Measurements from ENCODE around the gene SERTAD3. TPM values are rescaled to one million over a fixed set of nuclear protein-coding genes. Genes with fewer than 3 reads are reported as not detected.
A peak's percentile ranks its signal among the peaks of the same experiment; 100 is the strongest.
"Not testable (repeated sequence)": the region's sequence is repeated elsewhere in the genome, so short reads cannot be mapped to it uniquely, and the experiment has no call there.

The SERTAD3 gene
- polyA plus RNA-seq, 2 of the 4 experiments (the other 2 are of a cell fraction) = 39.7 to 40.2 TPM

DNA sequence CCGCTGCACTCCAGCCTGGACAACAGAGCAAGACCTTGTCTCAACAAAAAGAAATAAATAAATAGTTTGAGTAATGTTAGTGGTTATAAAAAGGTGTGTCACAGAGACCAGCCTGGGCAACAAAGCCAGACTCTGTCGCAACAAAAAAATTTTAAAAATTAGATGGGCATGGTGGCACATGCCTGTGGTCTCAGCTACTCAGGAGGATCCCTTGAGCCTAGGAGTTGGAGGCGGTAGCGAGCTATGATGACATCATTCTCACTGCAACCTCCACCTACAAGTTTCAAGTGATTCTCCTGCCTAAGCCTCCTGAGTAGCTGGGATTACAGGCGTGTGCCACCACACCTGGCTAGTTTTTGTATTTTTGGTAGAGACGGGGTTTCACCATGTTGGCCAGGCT, 9.8 kb upstream of the SERTAD3 start:
- ChIA-PET POLR2A (interaction anchor here (0.8 to 2.4 kb wide), 5 partner anchors 9 to 28 kb away, joined by 3 to 13 read pairs (median 4); partner anchors contain the start of genes BLVRB and SERTAD1), CTCF (interaction anchor here (0.9 to 46.6 kb wide), 12 partner anchors 9 to 180 kb away, joined by 3 to 950 read pairs (median 6); partner anchors contain the start of genes BLVRB, PRX, SERTAD1 and SERTAD3)
- ATAC-seq; H3K27ac ChIP-seq; H3K4me2 ChIP-seq; DNase-seq (ENCODE audit: low read depth in 1 of 2, low spot score in 1 of 2); H3K4me3 ChIP-seq; H3K4me1 ChIP-seq; H3K9me3 ChIP-seq: not testable (repeated sequence)
- peak in 1 of 2 experiments; percentile 19; a peak in 1 of 4 replicates for TF ChIP-seq CEBPB (IDR thresholded peaks at IDR 0.05)
- WGBS (ENCODE audit: missing lambda C conversion rate) = 94% methylated on average over 6 of the region's 6 CpGs
- peak; percentile 72 for FAIRE-seq

DNA sequence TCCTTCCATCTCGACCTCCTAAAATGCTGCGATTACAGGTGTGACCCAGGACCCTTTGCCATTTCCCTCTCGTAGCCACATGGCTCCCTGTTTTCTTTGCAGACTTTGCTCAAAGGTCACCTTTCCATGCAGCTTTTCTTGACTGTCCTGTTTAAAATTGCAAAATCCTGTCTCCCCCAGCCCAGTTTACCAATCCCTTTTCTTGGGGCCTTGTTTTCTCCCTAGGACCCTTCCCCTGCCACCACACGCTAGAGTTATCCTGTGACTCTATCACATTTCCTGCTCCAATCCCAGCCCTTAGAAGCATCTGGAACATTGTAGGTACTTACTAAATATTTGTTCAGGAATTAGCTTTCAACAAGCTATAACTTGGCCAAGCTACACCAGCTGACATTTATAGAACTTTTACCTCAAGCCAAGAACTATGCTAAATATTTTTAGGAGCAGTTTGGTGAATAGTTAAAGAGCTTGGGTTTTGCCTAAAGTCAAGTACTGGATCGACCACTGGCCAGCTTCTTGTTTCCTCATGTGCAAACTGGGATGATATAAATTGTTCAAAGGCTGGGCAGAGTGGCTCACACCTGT, 9.1 kb upstream of the SERTAD3 start:
- ChIA-PET CTCF (interaction anchor here (0.9 to 46.6 kb wide), 13 partner anchors 8 to 181 kb away, joined by 3 to 950 read pairs (median 6); partner anchors contain the start of genes BLVRB, PRX, SERTAD1 and SERTAD3), POLR2A (interaction anchor here (0.6 to 2.5 kb wide), 7 partner anchors 8 to 148 kb away, joined by 3 to 13 read pairs (median 4); partner anchors contain the start of genes BLVRB and SERTAD1)
- DNase-seq (ENCODE audit: low read depth in 1 of 2, low spot score in 1 of 2) (no peak), FAIRE-seq (peak; percentile 97), ATAC-seq (no peak)
- Histone ChIP-seq H3K4me1 (no peaks in the 10 kb centered on the region), H3K9me3 (no peaks in the 10 kb centered on the region), H3K4me3 (no peak overlapping the region), H3K27ac (no peak overlapping the region), H3K4me2 (no peak overlapping the region)
- 94% methylated on average over 5 of the region's 5 CpGs for WGBS (ENCODE audit: missing lambda C conversion rate)
- TF ChIP-seq ATOH8 (CRISPR knock-in tag; IDR thresholded peaks at IDR 0.05; ENCODE audit: low read depth) = no peak
- no peak for TF ChIP-seq JUN (IDR thresholded peaks at IDR 0.05)
- no peak for TF ChIP-seq KDM1A (IDR thresholded peaks at IDR 0.05; ENCODE audit: low read depth)
- TF ChIP-seq EP300 (IDR thresholded peaks at IDR 0.05) = no peak
- no peak for TF ChIP-seq HDAC2 (IDR thresholded peaks at IDR 0.05)
- no peak for TF ChIP-seq ZNF302 (CRISPR knock-in tag; IDR thresholded peaks at IDR 0.05)
- TF ChIP-seq CHD4 (IDR thresholded peaks at IDR 0.05; ENCODE audit: borderline replicate concordance) = no peak
- no peak for TF ChIP-seq TFCP2L1 (CRISPR knock-in tag; IDR thresholded peaks at IDR 0.05)
- no peak for TF ChIP-seq HOXB5 (CRISPR knock-in tag; IDR thresholded peaks at IDR 0.05)
- no peak for TF ChIP-seq CBX8 (IDR thresholded peaks at IDR 0.05)
- TF ChIP-seq MAZ (IDR thresholded peaks at IDR 0.05; ENCODE audit: borderline replicate concordance, low read depth, low read length) = no peak
- TF ChIP-seq MYC (IDR thresholded peaks at IDR 0.05; ENCODE audit: borderline replicate concordance, low read length) = no peak

DNA sequence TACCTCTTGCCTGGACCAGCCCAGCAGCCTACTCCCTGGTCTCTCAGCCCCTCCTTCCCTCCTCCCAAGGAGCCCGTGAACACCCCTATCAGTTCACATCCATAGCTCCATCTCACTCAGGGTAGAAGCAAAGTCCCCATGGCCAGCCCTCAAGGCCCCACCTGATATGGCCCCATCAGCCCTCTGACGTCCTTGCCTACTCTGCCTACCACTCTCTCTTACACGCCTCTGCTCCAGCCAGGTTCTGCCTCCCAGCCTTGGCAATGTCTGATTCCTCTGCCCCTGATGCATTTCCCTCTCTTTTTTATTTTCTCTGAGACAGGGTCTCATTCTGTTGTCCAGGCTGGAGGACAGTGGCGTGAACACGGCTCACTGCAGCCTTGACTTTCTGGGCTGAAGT, 7.9 kb upstream of the SERTAD3 start:
- CTCF ChIA-PET = interaction anchor here (0.6 to 46.6 kb wide), 10 partner anchors 11 to 591 kb away, joined by 3 to 950 read pairs (median 6); partner anchors contain the start of genes BLVRB, PRX and SERTAD1
- 74% methylated on average over 5 of the region's 5 CpGs for WGBS (ENCODE audit: missing lambda C conversion rate)
- Histone ChIP-seq H3K4me2 (no peak overlapping the region), H3K4me3 (no peak overlapping the region), H3K27ac (no peak overlapping the region), H3K4me1 (no peaks in the 10 kb centered on the region), H3K9me3 (no peaks in the 10 kb centered on the region)
- FAIRE-seq = no peak
- no peak for DNase-seq (ENCODE audit: low read depth in 1 of 2, low spot score in 1 of 2)
- POLR2A ChIA-PET = interaction anchor here (1.1 to 2.5 kb wide), 3 partner anchors 9 to 26 kb away, joined by 6 to 13 read pairs (median 7); partner anchors contain the start of genes BLVRB and SERTAD1
- TF ChIP-seq RNF2 (IDR thresholded peaks at IDR 0.05; ENCODE audit: borderline replicate concordance, low read depth) (no peak), USF2 (IDR thresholded peaks at IDR 0.05) (no peak), HOXA7 (CRISPR knock-in tag; IDR thresholded peaks at IDR 0.05) (no peak)
- ATAC-seq = peak; percentile 58 to 60; a peak in 5 of 6 replicates

GRCh38 chr19:40450664-40451063, 6.5 kb upstream of the SERTAD3 start:
- no peak overlapping the region for H3K4me3 ChIP-seq
- ChIA-PET POLR2A (interaction anchor here (0.7 to 2.5 kb wide), 2 partner anchors 24 to 174 kb away, joined by 3 to 7 read pairs; partner anchors contain the start of gene SERTAD1), CTCF (interaction anchor here (0.6 to 46.6 kb wide), 7 partner anchors 13 to 1340 kb away, joined by 3 to 950 read pairs (median 7); partner anchors contain the start of genes BLVRB, PRX and SERTAD1)
- 92% methylated on average over 4 of the region's 4 CpGs for WGBS (ENCODE audit: missing lambda C conversion rate)
- ATAC-seq (no peak), DNase-seq (ENCODE audit: low read depth in 1 of 2, low spot score in 1 of 2) (no peak), FAIRE-seq (no peak)
- no peak overlapping the region for H3K27ac ChIP-seq
- peaks cover 4% of the 10 kb centered on the region; the same call in 1 of the 3 replicates for H3K4me1 ChIP-seq
- no peak overlapping the region for H3K4me2 ChIP-seq
- no peaks in the 10 kb centered on the region for H3K9me3 ChIP-seq
- TF ChIP-seq FOSB (CRISPR knock-in tag; IDR thresholded peaks at IDR 0.05) = no peak
- TF ChIP-seq RNF2 (IDR thresholded peaks at IDR 0.05; ENCODE audit: borderline replicate concordance, low read depth) = no peak
- TF ChIP-seq SREBF2 (IDR thresholded peaks at IDR 0.05) = no peak
- no peak for TF ChIP-seq GATA3 (IDR thresholded peaks at IDR 0.05; ENCODE audit: borderline replicate concordance)
- TF ChIP-seq CBX8 (IDR thresholded peaks at IDR 0.05) = no peak
- TF ChIP-seq HEYL (CRISPR knock-in tag; IDR thresholded peaks at IDR 0.05) = no peak
- no peak for TF ChIP-seq HOXB5 (CRISPR knock-in tag; IDR thresholded peaks at IDR 0.05)
- no peak for TF ChIP-seq EP300 (IDR thresholded peaks at IDR 0.05)
- no peak for TF ChIP-seq ATOH8 (CRISPR knock-in tag; IDR thresholded peaks at IDR 0.05; ENCODE audit: low read depth)
- TF ChIP-seq HOXA7 (CRISPR knock-in tag; IDR thresholded peaks at IDR 0.05) = no peak
- TF ChIP-seq BHLHE40 (IDR thresholded peaks at IDR 0.05; ENCODE audit: low read depth, low read length) = no peak
- no peak for TF ChIP-seq FOSL2 (IDR thresholded peaks at IDR 0.05)
- no peak for TF ChIP-seq FOSL2 (CRISPR knock-in tag; IDR thresholded peaks at IDR 0.05)
- TF ChIP-seq FOXS1 (CRISPR knock-in tag; IDR thresholded peaks at IDR 0.05) = no peak
- TF ChIP-seq HES2 (IDR thresholded peaks at IDR 0.05) = no peak
- TF ChIP-seq TP53 (CRISPR knock-in tag; IDR thresholded peaks at IDR 0.05) = no peak

Data from A549 (cell line).